GM18505 (cell line): ENCODE measurements around the gene RREB1.

Experiments
- ATAC-seq: cut with Tn5 transposase; IDR thresholded peaks from one replicate; pipeline ENCODE4 v1.9.1; 2021; ENCODE audit not compliant: unreplicated experiment
- POLR2A ChIP-seq: IDR thresholded peaks from 4 replicates; pipeline ENCODE4 v1.6.1; 2011; ENCODE audit warnings: borderline replicate concordance; ENCODE audit not compliant: insufficient read depth, insufficient read length; ENCODE audit errors: extremely low read depth

Gene RREB1

GRCh38 chr6:7175462-7175861 is 67.7 kb downstream of the RREB1 start:
- ATAC-seq: no peak
- no peak for TF ChIP-seq POLR2A

GRCh38 chr6:7176208-7176607 is 68.4 kb downstream of the RREB1 start:
- no peak for TF ChIP-seq POLR2A
- no peak for ATAC-seq

- ATAC-seq: no peak
- TF ChIP-seq POLR2A: no peak
Observed at GRCh38 chr6:7178280-7178679, 70.5 kb downstream of the RREB1 start.

GRCh38 chr6:7180751-7181150 is 73.0 kb downstream of the RREB1 start:
- ATAC-seq: no peak
- no peak for TF ChIP-seq POLR2A

GRCh38 chr6:7183707-7184106 is 75.9 kb downstream of the RREB1 start:
- no peak for ATAC-seq
- no peak for TF ChIP-seq POLR2A

GRCh38 chr6:7184502-7184901 is 76.7 kb downstream of the RREB1 start:
- ATAC-seq: no peak
- TF ChIP-seq POLR2A: no peak

- no peak for TF ChIP-seq POLR2A
- no peak for ATAC-seq
Observed at GRCh38 chr6:7185561-7185960, 77.8 kb downstream of the RREB1 start.

- ATAC-seq: peak; percentile 80
Observed at GRCh38 chr6:7188492-7188891, 80.7 kb downstream of the RREB1 start.

GRCh38 chr6:7189101-7189758 is 81.5 kb downstream of the RREB1 start:
- TF ChIP-seq POLR2A: no peak

More at GRCh38 chr6:7188492-7188891, 80.7 kb downstream of the RREB1 start:
- no peak for TF ChIP-seq POLR2A

GRCh38 chr6:7190791-7191190 is 83.0 kb downstream of the RREB1 start:
- no peak for TF ChIP-seq POLR2A
- ATAC-seq: no peak

More at GRCh38 chr6:7189101-7189758, 81.5 kb downstream of the RREB1 start:
- ATAC-seq: no peak

- ATAC-seq: no peak
- TF ChIP-seq POLR2A: no peak
Observed at GRCh38 chr6:7193122-7193521, 85.4 kb downstream of the RREB1 start.

- no peak for ATAC-seq
- TF ChIP-seq POLR2A: no peak
Observed at GRCh38 chr6:7194657-7195056, 86.9 kb downstream of the RREB1 start.

GRCh38 chr6:7195339-7196018 is 87.7 kb downstream of the RREB1 start:
- peak; percentile 24 for TF ChIP-seq POLR2A
- no peak for ATAC-seq

- no peak for TF ChIP-seq POLR2A
Observed at GRCh38 chr6:7196019-7196402, 88.2 kb downstream of the RREB1 start.

More at GRCh38 chr6:7196019-7196402, 88.2 kb downstream of the RREB1 start:
- no peak for ATAC-seq
